Measurements from ENCODE around the gene ELOVL1. TPM values are rescaled to one million over a fixed set of nuclear protein-coding genes. Genes with fewer than 3 reads are reported as not detected.
A peak's percentile ranks its signal among the peaks of the same experiment; 100 is the strongest.

Gene ELOVL1
- total RNA-seq, 3 donors from 2014 or later: 45.9 to 60.6 (median 55.5) TPM

DNA sequence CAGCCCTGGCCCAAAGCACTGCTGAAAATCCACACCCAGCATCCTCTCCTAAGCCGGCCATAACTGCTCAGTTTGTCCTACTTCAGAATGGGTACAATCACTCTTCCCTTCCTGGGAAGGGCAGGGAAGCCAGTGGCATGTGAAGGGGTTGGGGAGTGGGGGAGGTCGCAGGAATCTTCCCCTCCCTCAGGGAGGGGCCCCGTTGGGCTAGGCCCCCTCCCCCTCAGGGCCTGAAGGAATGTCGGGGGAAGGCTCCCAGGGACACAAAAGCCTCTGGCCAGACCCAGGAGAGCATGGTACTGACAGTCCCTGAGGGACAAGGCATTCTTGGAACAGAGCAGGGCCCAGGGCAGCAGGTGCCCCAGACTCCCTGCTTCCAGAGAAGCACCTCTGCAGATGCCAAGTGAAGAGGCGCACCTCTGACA, 1.2 kb downstream of the ELOVL1 start:
- Histone ChIP-seq H3K27ac (peak overlapping the region; percentile 94 to 98), H3K4me1 (peaks cover 8 to 18% of the 10 kb centered on the region in 2 donors), H3K9me3 (no peaks in the 10 kb centered on the region), H3K27me3 (no peaks in the 10 kb centered on the region), H3K36me3 (no peaks in the 10 kb centered on the region), H3K4me3 (peak overlapping the region; percentile 69 to 88 (median 88))
- no peak for DNase-seq (ENCODE audit: low spot score in 2 of 2)
- intact Hi-C loops (cut with DNase I; ENCODE audit: low total_unique reads): no loop called here
- no peak for TF ChIP-seq POLR2A (IDR thresholded peaks at IDR 0.05)

DNA sequence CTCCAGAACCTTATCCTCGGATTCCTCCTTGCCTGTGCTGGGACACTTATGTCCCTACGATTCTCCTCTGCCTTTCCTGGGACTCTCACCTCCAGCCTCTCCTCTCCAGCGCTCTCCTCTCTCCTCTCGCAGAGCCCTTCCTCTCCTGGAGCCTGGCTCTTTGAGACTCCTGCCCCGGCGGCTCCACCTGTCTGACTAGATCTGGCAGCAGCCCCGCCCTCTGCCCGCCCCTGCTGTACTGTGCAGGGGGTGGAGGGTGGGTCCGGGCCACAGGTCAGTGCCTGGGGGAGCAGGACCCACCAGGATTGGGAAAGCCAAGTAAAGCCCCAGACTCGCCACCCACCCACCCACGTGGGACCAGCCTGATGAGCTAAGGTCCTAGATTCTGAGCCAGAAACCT, 1.6 kb downstream of the ELOVL1 start:
- no peaks in the 10 kb centered on the region for H3K27me3 ChIP-seq
- H3K36me3 ChIP-seq: no peaks in the 10 kb centered on the region
- no peaks in the 10 kb centered on the region for H3K9me3 ChIP-seq
- TF ChIP-seq CTCF (IDR thresholded peaks at IDR 0.05) (no peak), POLR2A (IDR thresholded peaks at IDR 0.05) (no peak), POLR2AphosphoS5 (IDR thresholded peaks at IDR 0.05) (no peak)
- H3K27ac ChIP-seq: peak overlapping the region; percentile 94 to 98
- peak overlapping the region; percentile 69 to 88 (median 88) for H3K4me3 ChIP-seq
- DNase-seq (ENCODE audit: low spot score in 2 of 2): peak; percentile 63 to 69
- H3K4me1 ChIP-seq: peaks cover 8 to 18% of the 10 kb centered on the region in 2 donors
- intact Hi-C loops (cut with DNase I; ENCODE audit: low total_unique reads): no loop called here

DNA sequence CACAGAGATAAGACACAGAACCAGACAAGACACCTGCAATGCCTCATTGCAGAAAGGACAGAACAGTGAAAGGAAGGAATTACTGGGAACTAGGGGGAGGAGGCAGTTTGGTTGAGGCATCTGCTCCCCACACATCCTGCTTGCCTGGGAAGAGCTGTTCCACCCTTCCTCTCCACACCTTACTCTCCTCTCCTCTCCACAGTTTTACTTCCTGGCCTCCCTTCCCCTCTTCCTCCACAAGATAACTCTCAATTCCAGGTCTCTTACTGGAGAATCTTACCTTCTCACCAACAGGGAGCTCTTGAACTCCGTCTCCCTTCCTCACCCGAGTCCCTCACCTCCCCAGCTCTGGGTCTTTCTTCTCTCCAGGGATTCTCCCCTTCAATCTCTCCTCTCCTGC, 2.1 kb downstream of the ELOVL1 start:
- no peak for DNase-seq (ENCODE audit: low spot score in 2 of 2)
- intact Hi-C loops (cut with DNase I; ENCODE audit: low total_unique reads): no loop called here
- no peaks in the 10 kb centered on the region for H3K27me3 ChIP-seq
- H3K9me3 ChIP-seq: no peaks in the 10 kb centered on the region
- TF ChIP-seq POLR2A (IDR thresholded peaks at IDR 0.05) (no peak), POLR2AphosphoS5 (IDR thresholded peaks at IDR 0.05) (no peak), CTCF (IDR thresholded peaks at IDR 0.05) (no peak)
- peak overlapping the region; percentile 94 to 98 for H3K27ac ChIP-seq
- peaks cover 8 to 18% of the 10 kb centered on the region in 2 donors for H3K4me1 ChIP-seq
- H3K36me3 ChIP-seq: no peaks in the 10 kb centered on the region
- peak overlapping the region in 2 of 3 donors; percentile 88 for H3K4me3 ChIP-seq

DNA sequence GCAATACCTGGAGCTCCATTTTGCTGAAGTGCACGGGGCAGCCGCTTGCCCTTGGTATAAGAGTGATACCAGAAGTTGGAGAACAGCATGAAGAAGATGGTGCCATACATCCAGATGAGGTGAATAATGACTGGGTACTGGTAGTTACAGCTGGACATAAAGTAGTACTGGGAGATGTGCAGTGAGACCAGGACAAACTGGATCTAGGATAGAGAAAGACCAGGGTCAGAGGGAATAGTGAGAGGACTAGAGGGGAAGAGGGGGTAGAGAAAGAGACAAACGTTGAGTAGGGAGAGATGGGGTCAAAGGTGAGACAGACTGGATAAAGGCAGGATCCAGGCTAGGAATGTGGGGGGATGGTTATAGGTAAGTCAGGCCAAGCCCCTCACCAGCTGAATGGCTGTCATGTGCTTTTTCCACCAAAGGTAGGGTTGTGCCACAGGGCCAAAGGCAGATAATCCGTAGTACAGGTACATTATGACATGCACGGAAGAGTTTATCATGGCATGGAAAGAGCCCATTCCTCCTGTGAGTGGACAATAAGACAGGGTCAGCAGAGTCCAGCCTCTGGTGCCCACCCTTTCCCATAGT, 3.8 kb downstream of the ELOVL1 start:
- no peaks in the 10 kb centered on the region for H3K9me3 ChIP-seq
- H3K27me3 ChIP-seq: no peaks in the 10 kb centered on the region
- no peak overlapping the region for H3K27ac ChIP-seq
- H3K36me3 ChIP-seq: no peaks in the 10 kb centered on the region
- intact Hi-C loops (cut with DNase I; ENCODE audit: low total_unique reads): no loop called here
- peaks cover 10 to 18% of the 10 kb centered on the region in 2 donors for H3K4me1 ChIP-seq
- no peak overlapping the region for H3K4me3 ChIP-seq
- no peak for DNase-seq (ENCODE audit: low spot score in 2 of 2)
- TF ChIP-seq POLR2AphosphoS5 (IDR thresholded peaks at IDR 0.05): no peak
- TF ChIP-seq CTCF (IDR thresholded peaks at IDR 0.05): no peak
- no peak for TF ChIP-seq POLR2A (IDR thresholded peaks at IDR 0.05)

DNA sequence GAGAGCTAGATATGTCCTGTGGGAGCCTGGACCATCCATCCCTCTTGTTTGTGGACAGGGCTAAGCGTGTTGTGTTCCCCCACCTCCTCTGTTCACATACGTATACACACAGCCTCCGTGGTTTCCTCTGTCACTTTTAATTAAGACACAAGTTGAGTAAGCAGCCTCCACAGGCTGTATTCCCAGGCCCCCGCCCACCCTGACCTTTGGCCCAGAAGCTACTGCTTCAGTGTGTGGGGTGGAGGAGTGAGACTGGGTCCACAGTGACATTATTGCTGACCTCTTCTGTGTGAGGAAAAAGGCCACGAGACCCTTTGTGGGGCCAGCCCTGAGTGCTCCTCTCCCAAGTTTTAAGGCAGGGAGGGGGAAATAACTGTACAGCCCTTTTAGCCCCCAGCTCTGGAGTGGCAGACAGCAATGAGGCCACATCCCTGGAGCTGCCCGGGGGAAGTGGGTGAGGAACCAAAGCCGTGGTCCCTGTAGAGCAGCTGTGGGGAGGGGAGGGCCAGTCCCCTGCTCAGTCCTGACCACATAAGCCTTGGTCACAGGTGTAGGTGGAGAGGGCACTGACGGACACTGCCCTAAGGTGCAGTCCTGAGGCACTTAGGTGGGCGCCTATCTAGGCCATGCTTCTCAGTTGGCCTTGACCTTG, 4.4 kb downstream of the ELOVL1 start:
- DNase-seq (ENCODE audit: low spot score in 2 of 2): no peak
- no peaks in the 10 kb centered on the region for H3K36me3 ChIP-seq
- peaks cover 8 to 13% of the 10 kb centered on the region in 2 donors for H3K4me1 ChIP-seq
- TF ChIP-seq CTCF (IDR thresholded peaks at IDR 0.05): no peak
- TF ChIP-seq POLR2A (IDR thresholded peaks at IDR 0.05): no peak
- TF ChIP-seq POLR2AphosphoS5 (IDR thresholded peaks at IDR 0.05): no peak
- H3K27me3 ChIP-seq: no peaks in the 10 kb centered on the region
- H3K9me3 ChIP-seq: no peaks in the 10 kb centered on the region
- H3K27ac ChIP-seq: no peak overlapping the region
- H3K4me3 ChIP-seq: no peak overlapping the region
- intact Hi-C loops (cut with DNase I; ENCODE audit: low total_unique reads): no loop called here

All from breast epithelium (tissue), 4 donors.